Activated T-cell treated with anti-CD3 and anti-CD28 coated beads, Interleukin-2, amount 50 U/mL, for 24 hours (primary cell): ENCODE results near the gene TCEANC.

Experiments used
- DNase-seq: peaks from one replicate; pipeline ENCODE4 v3.0.0-alpha.2; 2020
- H3K27ac Mint-ChIP-seq: 2 replicates; pipeline ENCODE4 v1.8.0; 2020; ENCODE audit warnings: mild to moderate bottlenecking, mixed read lengths
- H3K27me3 Mint-ChIP-seq: 2 replicates; pipeline ENCODE4 v1.8.0; 2020; ENCODE audit warnings: mixed read lengths
- H3K36me3 Mint-ChIP-seq: 2 replicates; pipeline ENCODE4 v1.8.0; 2020; ENCODE audit warnings: low read depth, mixed read lengths
- H3K4me1 Mint-ChIP-seq: 2 replicates; pipeline ENCODE4 v1.8.0; 2020; ENCODE audit warnings: low read depth, mixed read lengths
- H3K4me3 Mint-ChIP-seq: 2 replicates; pipeline ENCODE4 v1.8.0; 2020; ENCODE audit warnings: mild to moderate bottlenecking, moderate library complexity, mixed read lengths
- H3K9me3 Mint-ChIP-seq: 2 replicates; pipeline ENCODE4 v1.8.0; 2020; ENCODE audit warnings: mixed read lengths

Gene TCEANC

DNA sequence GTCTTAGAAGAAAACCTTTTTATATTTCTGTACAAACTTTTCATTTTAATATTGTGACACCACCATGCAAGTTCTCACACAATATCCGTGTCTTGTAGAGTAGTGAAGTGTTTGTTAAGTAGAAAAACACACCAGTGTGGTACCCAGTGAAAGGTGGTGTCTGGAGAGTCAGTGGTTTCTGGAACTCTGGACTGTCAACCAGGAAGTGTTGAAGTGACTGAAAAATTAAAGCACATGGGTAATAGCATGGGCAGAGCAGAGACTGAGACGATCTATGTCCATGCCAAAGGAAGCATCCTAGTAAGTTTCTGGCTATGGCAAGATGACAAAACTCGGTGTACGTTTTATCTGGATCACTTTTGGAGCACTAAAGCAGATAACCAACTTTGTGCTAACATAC, 58.2 kb downstream of the TCEANC start:
- Mint-ChIP-seq H3K4me3 (no peak overlapping the region), H3K27me3 (peaks cover 19% of the 10 kb centered on the region), H3K27ac (no peak overlapping the region), H3K4me1 (peaks cover 16% of the 10 kb centered on the region), H3K36me3 (peaks cover 74% of the 10 kb centered on the region), H3K9me3 (no peaks in the 10 kb centered on the region)
- DNase-seq, result no peak
